GM21576 (cell line): ENCODE results near the gene RHOH.

ENCODE experiments used
- ATAC-seq: cut with Tn5 transposase; IDR thresholded peaks from one replicate; pipeline ENCODE4 v1.9.1; 2021; ENCODE audit warnings: mild to moderate bottlenecking, moderate library complexity; ENCODE audit not compliant: unreplicated experiment

RHOH gene

GRCh38 chr4:40232610-40233009 is 35.8 kb downstream of the RHOH start:
- no peak for ATAC-seq

GRCh38 chr4:40233227-40233626 is 36.4 kb downstream of the RHOH start:
- ATAC-seq, result no peak

- no peak for ATAC-seq
Measured at GRCh38 chr4:40234519-40235039, 37.7 kb downstream of the RHOH start.

- no peak for ATAC-seq
Measured at GRCh38 chr4:40238008-40238699, 41.3 kb downstream of the RHOH start.

- no peak for ATAC-seq
Measured at GRCh38 chr4:40238700-40239548, 42.1 kb downstream of the RHOH start.

GRCh38 chr4:40240040-40240653 is 43.3 kb downstream of the RHOH start:
- no peak for ATAC-seq

- ATAC-seq, result no peak
Measured at GRCh38 chr4:40241026-40241425, 44.2 kb downstream of the RHOH start.

- ATAC-seq, result no peak
Measured at GRCh38 chr4:40241941-40242340, 45.1 kb downstream of the RHOH start.

GRCh38 chr4:40243386-40243948 is 46.6 kb downstream of the RHOH start:
- no peak for ATAC-seq

GRCh38 chr4:40244606-40245005 is 47.8 kb downstream of the RHOH start:
- ATAC-seq, result no peak

GRCh38 chr4:40245550-40245949 is 48.7 kb downstream of the RHOH start:
- no peak for ATAC-seq

- no peak for ATAC-seq
Measured at GRCh38 chr4:40246011-40246900, 49.4 kb downstream of the RHOH start.

- no peak for ATAC-seq
Measured at GRCh38 chr4:40246938-40247337, 50.1 kb downstream of the RHOH start.

GRCh38 chr4:40247350-40247749 is 50.5 kb downstream of the RHOH start:
- no peak for ATAC-seq

- no peak for ATAC-seq
Measured at GRCh38 chr4:40251366-40251765, 54.5 kb downstream of the RHOH start.

GRCh38 chr4:40253906-40254305 is 57.1 kb downstream of the RHOH start:
- no peak for ATAC-seq

GRCh38 chr4:40254608-40255392 is 58.0 kb downstream of the RHOH start:
- no peak for ATAC-seq

- no peak for ATAC-seq
Measured at GRCh38 chr4:40255393-40256281, 58.8 kb downstream of the RHOH start.

GRCh38 chr4:40256329-40256728 is 59.5 kb downstream of the RHOH start:
- ATAC-seq, result no peak
